Testis (tissue), 2 donors: Measurements from ENCODE around the gene KRTAP6-2.

Experiments used
- POLR2A ChIP-seq: fragments of 450-650 bp; IDR thresholded peaks from one replicate; pipeline ENCODE4 v1.6.1; 2017; ENCODE audit warnings: antibody characterized with exemption, mild to moderate bottlenecking, moderate library complexity
- TF ChIP-seq, protein P1 (sequence below), 3 experiments: fragments of 450-650 bp in 2 of 3; fragments of 200-600 bp in 1 of 3; sonication (generic) in 1 of 3; IDR thresholded peaks; one replicate each; pipeline ENCODE4 v1.5.1; 2016 to 2019; ENCODE audit warnings: antibody characterized with exemption in 3 of 3, mild to moderate bottlenecking in 2 of 3, moderate library complexity in 1 of 3

DNA sequence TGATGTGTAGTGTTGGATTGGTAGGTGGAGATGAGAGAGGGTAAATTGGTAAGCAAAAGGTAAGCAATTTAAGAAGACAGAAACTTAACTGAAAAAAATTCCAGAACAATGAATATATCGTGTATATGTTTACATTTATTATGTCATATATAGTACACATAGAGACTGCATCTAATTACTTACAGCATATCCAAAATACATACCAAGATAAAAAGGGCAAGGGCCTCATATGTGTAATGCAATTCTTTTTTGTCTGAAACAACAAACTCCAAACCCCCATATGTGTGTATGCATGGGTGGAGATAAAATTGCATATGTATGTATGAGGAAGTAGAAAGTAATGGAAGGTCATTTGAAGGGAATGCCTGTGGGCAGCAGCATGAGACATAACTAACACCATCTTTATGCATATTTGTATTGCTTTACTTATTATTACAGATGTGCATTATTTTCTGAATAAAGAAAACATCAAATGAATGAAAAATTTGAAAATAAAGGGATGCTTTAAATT lies 48.3 kb upstream of the KRTAP6-2 start:
- TF ChIP-seq, protein P1, sequence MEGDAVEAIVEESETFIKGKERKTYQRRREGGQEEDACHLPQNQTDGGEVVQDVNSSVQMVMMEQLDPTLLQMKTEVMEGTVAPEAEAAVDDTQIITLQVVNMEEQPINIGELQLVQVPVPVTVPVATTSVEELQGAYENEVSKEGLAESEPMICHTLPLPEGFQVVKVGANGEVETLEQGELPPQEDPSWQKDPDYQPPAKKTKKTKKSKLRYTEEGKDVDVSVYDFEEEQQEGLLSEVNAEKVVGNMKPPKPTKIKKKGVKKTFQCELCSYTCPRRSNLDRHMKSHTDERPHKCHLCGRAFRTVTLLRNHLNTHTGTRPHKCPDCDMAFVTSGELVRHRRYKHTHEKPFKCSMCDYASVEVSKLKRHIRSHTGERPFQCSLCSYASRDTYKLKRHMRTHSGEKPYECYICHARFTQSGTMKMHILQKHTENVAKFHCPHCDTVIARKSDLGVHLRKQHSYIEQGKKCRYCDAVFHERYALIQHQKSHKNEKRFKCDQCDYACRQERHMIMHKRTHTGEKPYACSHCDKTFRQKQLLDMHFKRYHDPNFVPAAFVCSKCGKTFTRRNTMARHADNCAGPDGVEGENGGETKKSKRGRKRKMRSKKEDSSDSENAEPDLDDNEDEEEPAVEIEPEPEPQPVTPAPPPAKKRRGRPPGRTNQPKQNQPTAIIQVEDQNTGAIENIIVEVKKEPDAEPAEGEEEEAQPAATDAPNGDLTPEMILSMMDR (IDR thresholded peaks at IDR 0.05): no peak
- TF ChIP-seq POLR2A: no peak
